MM.1S (cell line): ENCODE measurements around the gene STIM1.

ENCODE experiments used
- DNase-seq: peaks from one replicate; pipeline ENCODE4 v3.0.0-alpha.2; 2015
- H2AFZ ChIP-seq: fragments of 300-600 bp; sonication (generic); 2 replicates; pipeline ENCODE4 v1.6.0; 2016; ENCODE audit warnings: antibody characterized with exemption, low read length
- H3F3A ChIP-seq: fragments of 300-600 bp; sonication (generic); 2 replicates; pipeline ENCODE4 v1.6.1; 2016; ENCODE audit warnings: mild to moderate bottlenecking, antibody characterized with exemption, low read length, moderate library complexity, mixed read lengths; ENCODE audit not compliant: insufficient read depth
- H3K27ac ChIP-seq: fragments of 300-600 bp; sonication (generic); 2 replicates; pipeline ENCODE4 v1.5.1; 2016; ENCODE audit warnings: mild to moderate bottlenecking, low read length
- H3K27me3 ChIP-seq: fragments of 300-600 bp; sonication (generic); replicated peaks from 2 replicates; pipeline ENCODE4 v1.6.0; 2016; ENCODE audit warnings: low read length; ENCODE audit not compliant: insufficient read depth
- H3K36me3 ChIP-seq: fragments of 300-600 bp; sonication (generic); replicated peaks from 2 replicates; pipeline ENCODE4 v1.6.1; 2016; ENCODE audit warnings: mild to moderate bottlenecking, low read length, mixed read lengths; ENCODE audit not compliant: insufficient read depth
- H3K4me1 ChIP-seq: fragments of 300-600 bp; sonication (generic); 2 replicates; pipeline ENCODE4 v1.6.1; 2016; ENCODE audit warnings: low read length, mixed read lengths
- H3K4me2 ChIP-seq: fragments of 300-600 bp; sonication (generic); 2 replicates; pipeline ENCODE4 v1.6.0; 2016; ENCODE audit warnings: low read depth, low read length
- H3K4me3 ChIP-seq: fragments of 300-600 bp; sonication (generic); 2 replicates; pipeline ENCODE4 v1.5.1; 2016; ENCODE audit warnings: low read length, mixed read lengths
- H3K79me2 ChIP-seq: fragments of 300-600 bp; sonication (generic); 2 replicates; pipeline ENCODE4 v1.6.1; 2016; ENCODE audit warnings: mixed run types, low read length, mixed read lengths
- H3K9ac ChIP-seq: fragments of 300-600 bp; sonication (generic); 2 replicates; pipeline ENCODE4 v1.6.1; 2016; ENCODE audit warnings: low read length, mixed read lengths
- H3K9me2 ChIP-seq: fragments of 300-600 bp; sonication (generic); replicated peaks from 2 replicates; pipeline ENCODE4 v1.6.1; 2016; ENCODE audit warnings: mild to moderate bottlenecking, low read length, mixed read lengths; ENCODE audit not compliant: insufficient read depth
- H3K9me3 ChIP-seq: fragments of 300-600 bp; sonication (generic); replicated peaks from 2 replicates; pipeline ENCODE4 v1.6.1; 2016; ENCODE audit warnings: mild to moderate bottlenecking, low read length, mixed read lengths; ENCODE audit not compliant: insufficient read depth
- H4K20me1 ChIP-seq: fragments of 300-600 bp; sonication (generic); 2 replicates; pipeline ENCODE4 v1.6.1; 2016; ENCODE audit warnings: mild to moderate bottlenecking, low read length, moderate library complexity, mixed read lengths; ENCODE audit not compliant: insufficient read depth
- CTCF ChIP-seq: fragments of 300-600 bp; sonication (generic); IDR thresholded peaks from 2 replicates; pipeline ENCODE4 v1.5.1; 2016; ENCODE audit warnings: antibody characterized with exemption, low read length, mixed read lengths
- EZH2 ChIP-seq: fragments of 300-600 bp; sonication (generic); optimal IDR thresholded peaks from 2 replicates; pipeline ENCODE3; 2017; ENCODE audit warnings: low read depth, mild to moderate bottlenecking, antibody characterized with exemption, low read length, mixed read lengths
- EZH2phosphoT487 ChIP-seq: fragments of 300-600 bp; sonication (generic); IDR thresholded peaks from 2 replicates; pipeline ENCODE4 v1.6.1; 2018; ENCODE audit warnings: antibody characterized with exemption, low read length

STIM1 gene

GRCh38 chr11:3901249-3902025 lies 46.0 kb downstream of the STIM1 start:
- Histone ChIP-seq H2AFZ (no peak overlapping the region), H3K4me1 (peaks cover 31% of the 10 kb centered on the region), H4K20me1 (peaks cover 20% of the 10 kb centered on the region), H3K79me2 (peaks cover 73% of the 10 kb centered on the region), H3K9me3 (no peaks in the 10 kb centered on the region), H3K4me2 (no peak overlapping the region), H3K27ac (no peak overlapping the region), H3K4me3 (no peak overlapping the region), H3K9me2 (no peaks in the 10 kb centered on the region), H3F3A (peaks cover 12% of the 10 kb centered on the region; the same call in 1 of the 2 replicates), H3K27me3 (no peaks in the 10 kb centered on the region), H3K36me3 (no peaks in the 10 kb centered on the region), H3K9ac (no peak overlapping the region)
- DNase-seq = no peak
- TF ChIP-seq CTCF (no peak), EZH2phosphoT487 (no peak), EZH2 (no peak)

- no peak for DNase-seq
- no peaks in the 10 kb centered on the region for H3K36me3 ChIP-seq
- peaks cover 74% of the 10 kb centered on the region for H3K79me2 ChIP-seq
- peaks cover 20% of the 10 kb centered on the region for H4K20me1 ChIP-seq
- H3K9ac ChIP-seq = no peak overlapping the region
- H2AFZ ChIP-seq = no peak overlapping the region
- H3K27me3 ChIP-seq = no peaks in the 10 kb centered on the region
- no peaks in the 10 kb centered on the region for H3K9me3 ChIP-seq
- no peak overlapping the region for H3K27ac ChIP-seq
- peaks cover 12% of the 10 kb centered on the region; the same call in 1 of the 2 replicates for H3F3A ChIP-seq
- no peak for TF ChIP-seq CTCF
- H3K4me2 ChIP-seq = no peak overlapping the region
- peaks cover 34% of the 10 kb centered on the region for H3K4me1 ChIP-seq
- no peak overlapping the region for H3K4me3 ChIP-seq
- H3K9me2 ChIP-seq = no peaks in the 10 kb centered on the region
Measured at GRCh38 chr11:3902441-3902840, 47.0 kb downstream of the STIM1 start.

GRCh38 chr11:3903207-3903896 lies 47.9 kb downstream of the STIM1 start:
- Histone ChIP-seq H3K36me3 (no peaks in the 10 kb centered on the region), H3K4me2 (peak overlapping the region; percentile 36; the same call in 1 of the 2 replicates), H3F3A (peaks cover 15% of the 10 kb centered on the region; the same call in 1 of the 2 replicates), H3K9ac (no peak overlapping the region), H2AFZ (no peak overlapping the region), H3K27ac (no peak overlapping the region), H3K9me3 (no peaks in the 10 kb centered on the region), H3K79me2 (peaks cover 82% of the 10 kb centered on the region), H3K4me1 (peaks cover 34% of the 10 kb centered on the region), H4K20me1 (peaks cover 20% of the 10 kb centered on the region), H3K27me3 (no peaks in the 10 kb centered on the region), H3K4me3 (no peak overlapping the region), H3K9me2 (no peaks in the 10 kb centered on the region)
- no peak for DNase-seq
- no peak for TF ChIP-seq EZH2phosphoT487
- TF ChIP-seq CTCF = no peak
- no peak for TF ChIP-seq EZH2
